ENCODE measurements around the gene KIF3C. TPM values are rescaled to one million over a fixed set of nuclear protein-coding genes. Genes with fewer than 3 reads are reported as not detected.

Gene KIF3C
- total and polyA plus RNA-seq, 2 of the 8 experiments (the other 6 are each of a cell fraction or from before 2014, with no cell fraction given), result 13.4 to 58.1 TPM

GRCh38 chr2:25926984-25927756 lies 55.1 kb downstream of the KIF3C start:
- Histone ChIP-seq H4K8ac (ENCODE audit: extremely low read depth, insufficient read depth, low read length) (no peak overlapping the region), H2BK12ac (ENCODE audit: low read depth, low read length) (no peak overlapping the region), H2BK5ac (ENCODE audit: low read depth, low read length) (no peak overlapping the region), H3K4me1 (replicated peaks in 1 of 4; ENCODE audit: control insufficient read depth in 3 of 4, insufficient read depth in 4 of 4, low read length in 3 of 4) (0 out of 7 replicates have a peak, but pooled peaks cover 0 to 2% (median 0%) of the 10 kb centered on the region in 4 experiments), H3K79me2 (ENCODE audit: control insufficient read depth in 1 of 2, insufficient read depth in 2 of 2, low read length in 2 of 2) (no peaks in the 10 kb centered on the region), H3K18ac (ENCODE audit: extremely low read depth, low read length) (no peak overlapping the region), H3K27me3 (replicated peaks in 1 of 4; ENCODE audit: control insufficient read depth in 3 of 4, extremely low read depth in 1 of 4, insufficient read depth in 3 of 4, low read length in 3 of 4) (no peaks in the 10 kb centered on the region), H3K4me3 (ENCODE audit: extremely low read depth in 1 of 4, insufficient read depth in 2 of 4, low read depth in 3 of 4, low read length in 4 of 4) (no peak overlapping the region), H3K9me3 (ENCODE audit: insufficient read depth in 2 of 2, low read depth in 1 of 2, low read length in 1 of 2) (no peaks in the 10 kb centered on the region), H2AFZ (ENCODE audit: low read length) (no peak overlapping the region), H3K4me2 (ENCODE audit: insufficient read depth in 1 of 2, low read depth in 2 of 2, low read length in 2 of 2) (no peak overlapping the region), H3K27ac (ENCODE audit: low read depth, low read length) (0 out of 2 replicates have a peak overlapping the region, but pooled peaks have one; percentile 7), H2BK120ac (replicated peaks; ENCODE audit: low read depth, low read length) (no peak overlapping the region), H4K5ac (ENCODE audit: insufficient read length, low read depth, low read length) (no peak overlapping the region), H3K36me3 (ENCODE audit: control insufficient read depth in 2 of 4, insufficient read depth in 4 of 4, low read length in 3 of 4) (peaks cover 2 to 27% (median 8%) of the 10 kb centered on the region in 4 experiments; a peak in 6 of 8 replicates), H2AK5ac (ENCODE audit: low read depth, low read length) (no peak overlapping the region), H4K20me1 (replicated peaks in 1 of 2; ENCODE audit: control insufficient read depth in 1 of 2, insufficient read depth in 2 of 2, low read length in 2 of 2) (peaks cover 0 to 3% of the 10 kb centered on the region in 2 experiments), H3K9ac (replicated peaks in 1 of 4; ENCODE audit: extremely low read depth in 1 of 4, low read depth in 3 of 4, low read length in 3 of 4) (no peak overlapping the region; a peak in 1 of 7 replicates), H3K79me1 (ENCODE audit: low read depth, low read length) (no peaks in the 10 kb centered on the region), H3K4ac (replicated peaks; ENCODE audit: insufficient read length, low read depth, low read length) (no peak overlapping the region), H3K23ac (ENCODE audit: insufficient read length) (no peak overlapping the region), H3K14ac (ENCODE audit: insufficient read length) (no peak overlapping the region), H3K56ac (replicated peaks; ENCODE audit: insufficient read length, low read depth, low read length) (no peak overlapping the region), H4K91ac (replicated peaks; ENCODE audit: insufficient read length, low read length) (no peak overlapping the region), H3K23me2 (ENCODE audit: low read depth, low read length) (no peaks in the 10 kb centered on the region), H2BK15ac (ENCODE audit: low read length) (no peak overlapping the region), H2BK20ac (ENCODE audit: low read length) (no peak overlapping the region)
- POLR2A ChIA-PET (ENCODE audit: partially characterized antibody), result no interaction called here
- no peak for FAIRE-seq
- TF ChIP-seq TCF12 (IDR thresholded peaks at IDR 0.05; ENCODE audit: low read depth, low read length), result no peak
- TF ChIP-seq EGR1 (IDR thresholded peaks at IDR 0.05; ENCODE audit: borderline replicate concordance, low read depth, low read length), result no peak
- TF ChIP-seq ZNF274 (IDR thresholded peaks at IDR 0.05; ENCODE audit: borderline replicate concordance, extremely low read depth, low read length), result no peak
- TF ChIP-seq CREB1 (IDR thresholded peaks at IDR 0.05), result no peak
- TF ChIP-seq HDAC2 (IDR thresholded peaks at IDR 0.05; ENCODE audit: borderline replicate concordance in 1 of 2, low read depth in 2 of 2, low read length in 2 of 2), result no peak
- no peak for TF ChIP-seq SRF (IDR thresholded peaks at IDR 0.05; ENCODE audit: low read depth, low read length)
- no peak for TF ChIP-seq KDM4A (IDR thresholded peaks at IDR 0.05; ENCODE audit: low read depth, low read length, severe bottlenecking)
- TF ChIP-seq SAP30 (IDR thresholded peaks at IDR 0.05; ENCODE audit: insufficient read depth, insufficient replicate concordance, low read length), result no peak
- no peak for TF ChIP-seq RFX5 (IDR thresholded peaks at IDR 0.05; ENCODE audit: borderline replicate concordance, low read depth, low read length)
- no peak for TF ChIP-seq JUND (IDR thresholded peaks at IDR 0.05; ENCODE audit: low read length)
- TF ChIP-seq ATF2 (IDR thresholded peaks at IDR 0.05; ENCODE audit: low read length), result no peak
- CTCF ChIA-PET (ENCODE audit: partially characterized antibody), result no interaction called here
- no peak for DNase-seq (ENCODE audit: low read depth in 1 of 2, low spot score in 2 of 2)
- WGBS, 2 experiments (ENCODE audit: extremely low coverage in 1 of 2, insufficient coverage in 1 of 2, insufficient read length in 1 of 2, insufficient replicate concordance in 2 of 2, low coverage in 1 of 2, low lambda C conversion rate in 2 of 2, missing lambda C conversion rate in 1 of 2), result 90% methylated on average over 18 of the region's 18 CpGs; no CpG with 5 or more reads in 1 of the 2 experiments

Data from H1 (cell line).